Choroid plexus epithelial cell (primary cell): Measurements from ENCODE around the gene GNG3.

Source experiments
- DNase-seq: peaks from one replicate; pipeline ENCODE4 v3.0.0-alpha.2; 2010; ENCODE audit warnings: low read depth
- H3K4me3 ChIP-seq: 2 replicates; pipeline ENCODE4 v1.5.1; 2011; ENCODE audit warnings: low read depth, mild to moderate bottlenecking, control low read depth, low read length, moderate library complexity
- CTCF ChIP-seq: conservative IDR thresholded peaks from 2 replicates; pipeline ENCODE4 v1.5.1; 2011; ENCODE audit warnings: low read depth, mild to moderate bottlenecking, control low read depth, inconsistent platforms, low read length, moderate library complexity

The GNG3 gene

GRCh38 chr11:62719302-62719978 lies 12.0 kb downstream of the GNG3 start:
- no peak overlapping the region for H3K4me3 ChIP-seq
- no peak for DNase-seq
- TF ChIP-seq CTCF, result no peak

- peak; percentile 52 for TF ChIP-seq CTCF
- DNase-seq, result peak; percentile 84
- no peak overlapping the region for H3K4me3 ChIP-seq
These were observed 14.5 kb downstream of the GNG3 start for GRCh38 chr11:62721994-62722393.

- peak overlapping the region; percentile 80 for H3K4me3 ChIP-seq
- no peak for TF ChIP-seq CTCF
- DNase-seq, result no peak
These were observed 16.7 kb downstream of the GNG3 start for GRCh38 chr11:62724171-62724570.

- peak overlapping the region; percentile 80 for H3K4me3 ChIP-seq
- DNase-seq, result no peak
- no peak for TF ChIP-seq CTCF
These were observed 18.2 kb downstream of the GNG3 start for GRCh38 chr11:62725646-62726045.

GRCh38 chr11:62726156-62726914 lies 18.9 kb downstream of the GNG3 start:
- H3K4me3 ChIP-seq, result peak overlapping the region; percentile 80
- no peak for DNase-seq
- TF ChIP-seq CTCF, result no peak

GRCh38 chr11:62726915-62727164 lies 19.4 kb downstream of the GNG3 start:
- peak overlapping the region; percentile 80 for H3K4me3 ChIP-seq
- TF ChIP-seq CTCF, result no peak
- no peak for DNase-seq

GRCh38 chr11:62727165-62727871 lies 19.8 kb downstream of the GNG3 start, which contains the start of gene HNRNPUL2:
HNRNPUL2 (minus strand) TSS chr11:62727457; CDS start chr11:62727156, 301 bp downstream.
- H3K4me3 ChIP-seq, result peak within 1 kb of the TSS; percentile 80
- peak; percentile 2 for TF ChIP-seq CTCF
- peak; percentile 100 for DNase-seq
